Renal cortical epithelial cell (primary cell): ENCODE data around the gene IFNGR2. TPM values are rescaled to one million over a fixed set of nuclear protein-coding genes. Genes with fewer than 3 reads are reported as not detected.
A peak's percentile ranks its signal among the peaks of the same experiment; 100 is the strongest.
"Not testable (repeated sequence)": the region's sequence is repeated elsewhere in the genome, so short reads cannot be mapped to it uniquely, and the experiment has no call there.

ENCODE experiments used
- DNase-seq: peaks from one replicate; pipeline ENCODE4 v3.0.0-alpha.2; 2011; ENCODE audit warnings: low read depth
- total RNA-seq: library from RNA; depleted of rRNA; stranded (reverse); fragments of >200 nt; gene quantifications from 2 replicates; pipeline ENCODE4 v1.2.3, GENCODE V29; 2014

IFNGR2 gene
- total RNA-seq, 1 donor from 2014 or later = 57.3 TPM

DNA sequence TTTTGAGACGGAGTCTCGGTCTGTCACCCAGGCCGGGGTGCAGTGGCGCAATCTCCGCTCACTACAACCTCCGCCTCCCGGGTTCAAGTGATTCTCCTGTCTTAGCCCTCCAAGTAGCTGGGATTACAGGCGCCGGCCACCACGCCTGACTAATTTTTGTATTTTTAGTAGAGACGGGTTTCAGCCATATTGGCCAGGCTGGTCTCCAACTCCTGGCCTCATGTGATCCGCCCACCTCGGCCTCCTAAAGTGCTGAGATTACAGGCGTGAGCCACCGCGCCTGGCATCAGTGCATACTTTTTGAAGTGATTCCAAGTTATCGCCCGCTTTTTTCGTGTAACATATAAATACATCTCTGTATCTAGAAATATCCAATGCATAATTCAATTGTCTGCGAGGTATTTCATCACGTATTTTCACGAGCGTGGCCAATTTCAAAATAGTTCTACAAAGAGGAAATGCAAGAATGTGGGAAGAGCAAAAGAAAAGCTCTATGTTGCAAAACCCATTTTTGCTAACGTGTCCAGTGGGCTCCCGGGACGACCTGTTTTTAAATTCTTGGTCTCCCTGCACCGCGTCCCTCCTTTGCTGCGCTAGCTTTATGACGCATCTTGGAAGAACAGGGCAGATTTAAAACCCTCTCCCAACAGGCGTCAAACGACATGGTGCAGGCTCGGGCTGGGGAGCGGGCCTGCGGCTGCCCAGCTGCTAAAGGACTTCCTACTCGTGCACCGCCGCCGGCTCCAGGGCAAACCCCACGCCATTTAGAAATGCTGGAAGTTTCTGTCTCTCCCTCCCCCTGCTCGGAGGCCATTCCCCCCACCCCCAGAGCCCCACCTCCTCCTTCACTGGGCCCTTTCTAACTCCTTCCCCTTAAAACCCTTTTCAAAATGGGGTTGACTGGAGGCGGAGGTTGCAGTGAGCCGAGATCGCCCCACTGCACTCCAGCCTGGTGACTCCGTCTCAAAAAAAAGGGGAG lies 923 bp upstream of the IFNGR2 start:
- peak; percentile 36 for DNase-seq

DNA sequence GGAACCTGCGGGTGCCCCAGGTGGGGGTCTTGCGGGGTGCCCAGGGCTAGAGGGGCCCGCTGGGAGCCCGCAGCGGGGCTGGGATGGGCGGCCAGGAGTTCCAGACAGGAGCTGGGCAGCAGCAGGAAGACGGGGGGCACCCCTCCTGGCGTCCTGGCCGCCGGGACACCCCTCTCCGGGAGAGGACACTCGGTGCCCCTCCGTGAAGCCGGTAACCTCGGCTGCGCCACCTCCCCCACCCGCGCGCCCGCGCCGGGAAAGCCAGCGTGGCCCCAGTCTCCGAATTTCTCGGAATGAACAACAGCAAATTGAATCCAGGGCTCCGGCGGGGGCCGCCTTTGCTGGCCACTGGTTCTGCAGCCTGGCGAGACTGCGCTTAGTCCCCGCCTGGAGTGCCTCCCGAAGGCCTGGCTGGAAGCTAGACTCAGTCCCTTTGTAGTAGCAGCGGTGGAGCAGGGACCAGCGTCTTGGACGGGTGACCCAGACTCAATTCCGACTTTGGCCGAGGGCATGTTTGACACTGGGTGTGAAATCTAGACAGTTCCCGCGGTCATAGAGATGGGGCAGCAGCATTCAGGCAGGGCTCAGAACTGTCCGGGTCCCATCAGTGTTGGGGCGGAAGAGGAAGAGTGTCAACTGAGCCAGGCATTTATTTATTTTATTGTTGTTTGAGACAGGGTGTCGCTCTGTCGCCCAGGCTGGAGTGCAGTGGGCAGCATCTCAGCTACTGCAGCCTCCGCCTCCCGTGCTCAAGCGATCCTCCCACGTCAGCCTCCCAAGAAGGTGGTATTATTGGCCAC lies 773 bp downstream of the IFNGR2 start:
- no peak for DNase-seq

- no peak for DNase-seq
Measured at GRCh38 chr21:33406493-33406892, 3.3 kb downstream of the IFNGR2 start.

DNA sequence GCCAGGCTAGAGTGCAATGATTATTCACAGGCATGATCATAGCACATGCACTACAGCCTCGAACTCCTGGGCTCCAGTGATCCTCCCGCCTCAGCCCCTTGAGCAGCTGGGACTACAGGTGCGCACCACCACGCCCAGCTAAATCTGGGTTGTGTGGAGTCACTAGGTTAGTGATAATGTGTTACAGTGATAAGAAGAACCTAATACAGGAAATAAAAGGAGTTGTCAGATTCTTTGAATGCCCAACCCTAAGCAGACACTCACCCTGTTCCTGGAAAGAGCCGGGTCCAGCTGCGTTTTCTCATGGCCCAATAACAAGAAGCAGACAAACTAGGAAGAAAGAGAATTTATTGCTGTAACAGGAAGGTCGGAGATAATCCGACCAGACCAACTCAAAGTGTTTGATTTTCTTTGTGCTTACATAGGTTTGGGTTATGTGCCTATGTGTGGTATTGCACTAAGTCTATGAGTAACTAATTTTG lies 8.8 kb downstream of the IFNGR2 start:
- DNase-seq = no peak

DNA sequence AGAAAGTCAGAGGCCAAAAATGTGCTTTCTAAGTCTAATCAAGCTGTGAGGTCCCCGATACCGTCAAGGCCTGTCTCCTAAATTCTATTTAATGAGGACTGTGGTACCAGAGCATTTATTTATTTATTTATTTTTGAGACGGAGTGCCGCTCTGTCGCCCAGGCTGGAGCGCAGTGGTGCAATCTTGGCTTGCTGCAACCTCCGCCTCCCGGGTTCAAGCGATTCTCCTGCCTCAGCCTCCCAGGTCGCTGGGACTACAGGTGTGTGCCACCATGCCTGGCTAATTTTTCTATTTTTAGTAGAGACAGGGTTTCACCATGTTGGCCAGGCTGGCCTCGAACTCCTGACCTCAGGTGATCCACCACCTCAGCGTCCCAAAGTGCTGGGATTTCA lies 9.2 kb downstream of the IFNGR2 start:
- DNase-seq = not testable (repeated sequence)

DNA sequence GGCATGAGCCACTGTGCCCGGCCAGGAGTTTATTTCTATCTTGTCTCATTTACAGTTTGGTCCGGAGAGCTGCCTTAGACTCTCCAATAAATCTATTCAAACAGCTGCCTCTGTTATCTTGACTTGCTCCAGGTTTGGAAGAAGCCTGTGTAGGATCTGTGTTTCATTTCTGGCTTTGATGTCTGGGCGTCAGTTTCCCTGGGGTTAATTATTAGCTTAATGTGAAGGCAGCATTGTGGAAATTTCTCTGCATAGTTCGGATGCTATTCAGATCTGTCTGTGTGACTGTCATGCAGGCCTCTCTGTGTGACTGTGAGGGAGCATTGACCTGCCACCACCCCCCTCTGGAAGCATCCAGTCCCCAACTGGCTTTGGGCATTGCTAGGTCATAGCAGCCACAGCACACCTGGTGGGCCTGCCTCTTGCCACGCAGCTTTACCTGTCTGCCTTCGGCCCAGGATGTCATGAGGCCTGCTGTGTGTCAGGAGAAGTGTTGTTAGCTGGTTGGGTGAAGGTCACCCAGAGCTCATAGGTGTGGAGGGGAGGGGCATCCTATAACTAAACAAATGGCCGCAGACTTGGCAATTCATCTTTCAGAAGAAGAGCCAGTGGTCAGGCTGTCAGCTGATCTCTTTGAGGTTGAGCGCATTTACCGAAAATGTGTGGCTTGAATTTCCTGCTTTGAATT lies 9.8 kb downstream of the IFNGR2 start:
- peak; percentile 73 for DNase-seq

GRCh38 chr21:33414068-33414467 lies 10.9 kb downstream of the IFNGR2 start:
- no peak for DNase-seq

GRCh38 chr21:33414926-33415325 lies 11.7 kb downstream of the IFNGR2 start:
- no peak for DNase-seq

DNA sequence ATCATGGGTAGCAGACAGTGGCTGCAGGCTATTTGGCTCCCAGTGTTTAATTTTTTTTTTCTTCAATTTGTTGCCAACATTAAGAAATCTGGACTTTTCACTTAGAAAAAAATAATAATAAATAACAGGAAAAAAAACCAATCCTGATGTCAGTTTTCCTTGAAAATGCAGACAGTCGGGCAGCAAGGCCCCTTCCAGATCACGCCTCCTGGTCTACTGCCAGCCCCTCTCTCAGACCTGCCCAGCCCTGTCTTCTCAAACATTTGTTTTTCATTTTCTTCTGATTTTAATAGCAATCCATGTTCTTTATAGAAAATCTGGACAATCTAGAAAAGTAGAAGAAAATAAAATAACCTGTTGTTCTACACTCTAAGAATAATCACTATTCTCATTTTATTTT lies 15.5 kb downstream of the IFNGR2 start:
- DNase-seq = no peak

- DNase-seq = peak; percentile 29
Measured at GRCh38 chr21:33419538-33420123, 16.4 kb downstream of the IFNGR2 start.

- DNase-seq = no peak
Measured at GRCh38 chr21:33421713-33422393, 18.6 kb downstream of the IFNGR2 start.

DNA sequence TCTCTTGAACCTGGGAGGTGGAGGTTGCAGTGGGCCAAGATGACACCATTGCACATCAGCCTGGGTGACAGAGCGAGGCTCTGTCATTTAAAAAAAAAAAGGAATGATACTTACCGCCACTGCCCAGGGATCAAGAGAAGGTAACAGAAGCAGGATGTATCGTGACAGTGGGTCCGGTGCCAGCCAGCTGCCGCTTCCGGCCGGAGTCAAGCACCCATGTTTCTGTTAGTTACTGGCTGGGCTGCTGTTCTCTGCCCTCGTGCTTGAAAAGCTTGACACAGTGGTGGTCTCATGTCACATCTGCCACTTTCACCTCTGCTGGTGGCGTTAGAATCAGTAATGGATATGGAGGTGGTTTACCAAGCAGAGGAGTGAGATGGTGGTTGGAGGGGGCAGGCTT lies 21.0 kb downstream of the IFNGR2 start:
- DNase-seq = no peak

- DNase-seq = no peak
Measured at GRCh38 chr21:33425825-33426224, 22.6 kb downstream of the IFNGR2 start.

- DNase-seq = no peak
Measured at GRCh38 chr21:33427051-33427450, 23.8 kb downstream of the IFNGR2 start.

DNA sequence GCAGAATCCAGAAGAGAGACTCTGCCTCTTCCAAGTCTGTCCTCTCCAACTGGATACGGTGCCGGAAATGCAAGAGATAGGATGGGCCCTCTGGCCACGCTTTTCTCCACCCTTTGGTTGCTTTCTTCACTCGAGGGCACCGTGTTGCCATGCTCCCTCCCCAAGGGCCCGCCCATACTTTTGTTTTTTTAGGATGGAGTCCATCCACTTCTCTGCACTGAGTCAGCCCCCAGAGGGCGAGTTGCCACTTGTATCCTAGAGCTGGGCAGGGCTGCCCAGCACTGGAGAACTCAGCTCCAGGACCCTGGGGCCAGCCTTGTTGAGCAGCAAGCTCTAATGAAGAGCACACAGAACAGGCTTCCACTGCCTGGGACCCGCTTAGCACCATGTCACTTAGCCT lies 25.5 kb downstream of the IFNGR2 start:
- DNase-seq = peak; percentile 45

- DNase-seq = no peak
Measured at GRCh38 chr21:33430858-33431257, 27.6 kb downstream of the IFNGR2 start.

GRCh38 chr21:33432496-33432895 lies 29.3 kb downstream of the IFNGR2 start:
- no peak for DNase-seq

- DNase-seq = no peak
Measured at GRCh38 chr21:33433001-33433400, 29.8 kb downstream of the IFNGR2 start.

- no peak for DNase-seq
Measured at GRCh38 chr21:33433425-33434114, 30.4 kb downstream of the IFNGR2 start.

DNA sequence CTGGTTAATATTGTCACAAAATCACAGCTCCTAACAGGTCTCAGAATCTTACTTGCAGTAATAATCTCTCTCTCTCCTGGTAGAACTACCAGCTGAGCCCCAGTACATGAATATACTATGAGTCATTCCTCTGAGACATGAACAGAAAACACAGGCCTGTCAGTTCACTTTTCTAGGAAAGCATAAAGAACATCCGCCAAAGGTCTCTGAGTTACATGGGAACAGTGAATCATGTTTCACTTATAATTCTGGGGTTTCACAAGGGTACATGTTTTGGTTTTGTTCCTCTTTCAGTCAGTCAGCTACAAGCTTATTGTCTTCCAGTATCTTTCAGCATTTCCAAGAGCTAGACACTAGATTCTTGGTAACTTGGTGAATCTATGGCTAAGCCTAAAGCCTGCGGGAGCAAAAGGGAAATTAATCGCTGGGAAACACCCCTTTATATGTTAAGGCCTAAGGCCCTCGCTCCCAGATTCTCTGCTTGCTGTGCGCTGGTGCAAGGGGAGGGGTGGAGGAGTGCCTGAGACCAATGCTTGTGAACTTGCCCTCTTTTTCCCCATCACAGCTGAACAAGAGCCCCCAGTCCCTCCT lies 31.7 kb downstream of the IFNGR2 start:
- peak; percentile 94 for DNase-seq
